ENCODE measurements around the gene KCNK7. TPM values are rescaled to one million over a fixed set of nuclear protein-coding genes. Genes with fewer than 3 reads are reported as not detected.
A peak's percentile ranks its signal among the peaks of the same experiment; 100 is the strongest.

Gene KCNK7
- total and polyA plus RNA-seq, 4 donors, result 0.46 to 2.8 (median 1.3) TPM

GRCh38 chr11:65551572-65552387, 43.8 kb downstream of the KCNK7 start:
- DNase-seq, result peak in 1 of 3 donors; percentile 55
- peaks cover 0 to 26% (median 25%) of the 10 kb centered on the region in 4 donors for H3K36me3 ChIP-seq (ENCODE audit: control insufficient read depth in 4 of 4, insufficient read depth in 4 of 4, low read length in 4 of 4)
- H3K4me3 ChIP-seq, result no peak overlapping the region
- no peaks in the 10 kb centered on the region for H3K27me3 ChIP-seq (ENCODE audit: control insufficient read depth in 3 of 3, insufficient read depth in 3 of 3, low read length in 2 of 3)
- H3K27ac ChIP-seq (ENCODE audit: low read depth in 1 of 2, low read length in 1 of 2), result peak overlapping the region in 1 of 2 donors; percentile 34
- 59 to 63% methylated on average over 17 of the region's 17 CpGs for WGBS, 2 donors
- ATAC-seq (ENCODE audit: insufficient read depth, low FRiP score), result peak; percentile 63
- peak; percentile 34 for TF ChIP-seq CTCF (IDR thresholded peaks at IDR 0.05; ENCODE audit: control extremely low read depth, extremely low read depth)
- no peak overlapping the region for H3K9ac ChIP-seq (ENCODE audit: insufficient read depth in 1 of 2, low read length in 2 of 2)
- no peaks in the 10 kb centered on the region for H3K9me3 ChIP-seq (ENCODE audit: control insufficient read depth in 4 of 4, insufficient read depth in 3 of 4, low read length in 3 of 4)
- H3K4me1 ChIP-seq (ENCODE audit: control insufficient read depth in 5 of 5, insufficient read depth in 5 of 5, low read length in 5 of 5), result peaks cover 0 to 17% (median 13%) of the 10 kb centered on the region in 5 donors

- no peaks in the 10 kb centered on the region for H3K27me3 ChIP-seq (ENCODE audit: control insufficient read depth in 3 of 3, insufficient read depth in 3 of 3, low read length in 2 of 3)
- H3K9me3 ChIP-seq (ENCODE audit: control insufficient read depth in 4 of 4, insufficient read depth in 3 of 4, low read length in 3 of 4), result no peaks in the 10 kb centered on the region
- peaks cover 0 to 34% (median 25%) of the 10 kb centered on the region in 4 donors for H3K36me3 ChIP-seq (ENCODE audit: control insufficient read depth in 4 of 4, insufficient read depth in 4 of 4, low read length in 4 of 4)
- H3K4me1 ChIP-seq (ENCODE audit: control insufficient read depth in 5 of 5, insufficient read depth in 5 of 5, low read length in 5 of 5), result peaks cover 0 to 5% (median 2%) of the 10 kb centered on the region in 5 donors
- no peak for TF ChIP-seq CTCF (IDR thresholded peaks at IDR 0.05; ENCODE audit: control extremely low read depth, extremely low read depth)
- ATAC-seq (ENCODE audit: insufficient read depth, low FRiP score) (no peak), DNase-seq (no peak)
- 92 to 96% methylated on average over 3 of the region's 3 CpGs for WGBS, 2 donors
- no peak overlapping the region for H3K27ac ChIP-seq (ENCODE audit: low read depth in 1 of 2, low read length in 1 of 2)
- H3K9ac ChIP-seq (ENCODE audit: insufficient read depth in 1 of 2, low read length in 2 of 2), result no peak overlapping the region
- no peak overlapping the region for H3K4me3 ChIP-seq
Measured at GRCh38 chr11:65549096-65549495, 46.5 kb downstream of the KCNK7 start.

GRCh38 chr11:65548395-65548794, 47.2 kb downstream of the KCNK7 start:
- WGBS, 2 donors, result 96% methylated on average over 3 of the region's 3 CpGs
- DNase-seq (no peak), ATAC-seq (ENCODE audit: insufficient read depth, low FRiP score) (no peak)
- no peak for TF ChIP-seq CTCF (IDR thresholded peaks at IDR 0.05; ENCODE audit: control extremely low read depth, extremely low read depth)
- H3K9me3 ChIP-seq (ENCODE audit: control insufficient read depth in 4 of 4, insufficient read depth in 3 of 4, low read length in 3 of 4), result no peaks in the 10 kb centered on the region
- no peak overlapping the region for H3K4me3 ChIP-seq
- H3K27me3 ChIP-seq (ENCODE audit: control insufficient read depth in 3 of 3, insufficient read depth in 3 of 3, low read length in 2 of 3), result no peaks in the 10 kb centered on the region
- H3K36me3 ChIP-seq (ENCODE audit: control insufficient read depth in 4 of 4, insufficient read depth in 4 of 4, low read length in 4 of 4), result peaks cover 0 to 34% (median 24%) of the 10 kb centered on the region in 4 donors
- H3K9ac ChIP-seq (ENCODE audit: insufficient read depth in 1 of 2, low read length in 2 of 2), result no peak overlapping the region
- peaks cover 0 to 5% (median 0%) of the 10 kb centered on the region in 5 donors for H3K4me1 ChIP-seq (ENCODE audit: control insufficient read depth in 5 of 5, insufficient read depth in 5 of 5, low read length in 5 of 5)
- no peak overlapping the region for H3K27ac ChIP-seq (ENCODE audit: low read depth in 1 of 2, low read length in 1 of 2)
